ENCODE results near the gene PHF12. TPM values are rescaled to one million over a fixed set of nuclear protein-coding genes. Genes with fewer than 3 reads are reported as not detected.

Gene PHF12
- total and polyA plus RNA-seq, 2 of the 8 experiments (the other 6 are each of a cell fraction or from before 2014, with no cell fraction given): 38.8 to 65.7 TPM

DNA sequence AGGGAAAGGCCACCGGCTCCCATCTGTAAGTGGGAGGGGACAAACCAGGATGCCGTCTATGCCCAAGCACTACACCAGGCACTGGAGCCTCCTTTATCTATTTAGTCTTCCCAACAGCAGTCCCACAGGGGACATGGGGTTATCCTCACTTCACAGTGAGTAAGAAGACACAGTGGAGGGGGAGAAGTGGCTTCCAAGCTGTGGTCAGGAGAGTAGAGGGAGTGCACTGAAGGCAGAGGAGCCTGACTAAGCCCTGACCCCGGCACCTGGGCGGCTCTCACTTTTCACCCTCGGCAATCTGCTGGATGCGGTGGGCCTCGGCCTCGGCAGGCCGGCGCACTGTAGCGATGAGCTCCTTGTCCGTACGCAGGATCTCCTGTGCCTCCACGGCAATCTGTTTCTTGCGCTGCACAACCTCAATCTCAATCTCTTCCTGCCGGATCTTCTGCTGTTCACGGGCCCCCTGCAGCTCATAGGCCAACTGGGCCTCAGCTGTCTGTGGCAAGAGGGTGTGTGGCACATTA, 69.7 kb downstream of the PHF12 start (continued):
- TF ChIP-seq FOSL1 (IDR thresholded peaks at IDR 0.05; ENCODE audit: insufficient read depth, low read depth, low read length): no peak
- TF ChIP-seq ASH2L (IDR thresholded peaks at IDR 0.05; ENCODE audit: low read length): no peak
- no peak for TF ChIP-seq E2F6 (IDR thresholded peaks at IDR 0.05)
- TF ChIP-seq PHF8 (conservative IDR thresholded peaks at IDR 0.05; ENCODE audit: low read depth, low read length): no peak
- no peak for TF ChIP-seq HDAC2 (IDR thresholded peaks at IDR 0.05; ENCODE audit: borderline replicate concordance in 1 of 2, low read depth in 2 of 2, low read length in 2 of 2)
